ENCODE results near the gene MST1.
A peak's percentile ranks its signal among the peaks of the same experiment; 100 is the strongest.

The MST1 gene

DNA sequence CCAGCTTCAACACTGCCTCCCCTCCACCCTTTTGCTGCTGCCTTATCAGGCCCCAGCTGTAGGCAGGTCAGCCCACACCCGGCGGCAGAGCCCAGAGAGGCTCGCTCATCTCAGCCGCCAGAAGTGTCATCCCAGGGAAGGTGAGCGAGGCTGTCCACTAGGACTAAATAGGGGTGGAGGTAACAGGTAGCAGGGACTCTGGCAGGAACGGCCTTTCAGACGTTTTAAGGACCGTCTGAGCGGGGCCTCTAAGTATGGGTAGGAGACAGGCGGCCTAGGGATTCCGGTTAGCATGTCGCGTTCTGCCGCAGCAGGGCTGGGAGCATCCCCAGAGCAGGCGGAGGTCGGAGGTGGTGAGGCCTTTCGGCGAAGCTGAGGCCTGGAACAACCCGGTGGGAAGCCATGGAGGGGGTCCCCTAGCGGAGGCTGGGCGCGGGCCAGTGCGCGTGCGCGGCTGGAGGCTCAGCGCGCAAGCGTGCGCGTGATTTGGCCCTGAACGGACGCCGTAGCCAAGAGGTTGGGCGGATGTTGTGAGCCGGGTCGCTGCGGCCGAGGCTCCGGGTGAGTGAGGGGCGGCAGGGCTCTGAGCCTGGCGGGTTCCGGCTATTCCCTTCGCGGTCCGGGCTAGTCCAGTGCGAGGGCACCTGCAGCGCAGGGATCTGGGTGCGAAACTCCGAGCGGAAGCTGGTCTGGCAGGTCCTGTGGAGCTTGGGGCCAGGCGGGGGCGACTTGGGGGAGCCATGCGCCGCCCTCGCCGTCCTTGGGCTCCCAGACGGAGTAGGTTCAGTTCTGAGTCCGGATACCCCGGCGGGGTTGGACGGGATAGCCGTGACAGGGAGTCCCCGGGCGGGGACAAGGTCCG, at the start of gene MST1, which contains the start of gene RNF123:
Gene MST1, minus strand, starts transcription at position 429 of the 862 bp plus-strand sequence. CDS start 783 bp downstream, outside the sequence.
Gene RNF123, plus strand, starts transcription at position 512 of the 862 bp plus-strand sequence. CDS start 1,609 bp downstream, outside the sequence.
- peak; percentile 94 for DNase-seq (ENCODE audit: extremely low read depth, insufficient read length)
- peaks cover under 1% of the 10 kb centered on the region; the same call in 1 of the 2 replicates for H3K36me3 ChIP-seq (ENCODE audit: control insufficient read depth, insufficient read depth, low read length)
- H3K27me3 ChIP-seq (replicated peaks; ENCODE audit: control insufficient read depth, insufficient read depth, low read length) = no peaks in the 10 kb centered on the region
- TF ChIP-seq, protein P1, sequence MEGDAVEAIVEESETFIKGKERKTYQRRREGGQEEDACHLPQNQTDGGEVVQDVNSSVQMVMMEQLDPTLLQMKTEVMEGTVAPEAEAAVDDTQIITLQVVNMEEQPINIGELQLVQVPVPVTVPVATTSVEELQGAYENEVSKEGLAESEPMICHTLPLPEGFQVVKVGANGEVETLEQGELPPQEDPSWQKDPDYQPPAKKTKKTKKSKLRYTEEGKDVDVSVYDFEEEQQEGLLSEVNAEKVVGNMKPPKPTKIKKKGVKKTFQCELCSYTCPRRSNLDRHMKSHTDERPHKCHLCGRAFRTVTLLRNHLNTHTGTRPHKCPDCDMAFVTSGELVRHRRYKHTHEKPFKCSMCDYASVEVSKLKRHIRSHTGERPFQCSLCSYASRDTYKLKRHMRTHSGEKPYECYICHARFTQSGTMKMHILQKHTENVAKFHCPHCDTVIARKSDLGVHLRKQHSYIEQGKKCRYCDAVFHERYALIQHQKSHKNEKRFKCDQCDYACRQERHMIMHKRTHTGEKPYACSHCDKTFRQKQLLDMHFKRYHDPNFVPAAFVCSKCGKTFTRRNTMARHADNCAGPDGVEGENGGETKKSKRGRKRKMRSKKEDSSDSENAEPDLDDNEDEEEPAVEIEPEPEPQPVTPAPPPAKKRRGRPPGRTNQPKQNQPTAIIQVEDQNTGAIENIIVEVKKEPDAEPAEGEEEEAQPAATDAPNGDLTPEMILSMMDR (IDR thresholded peaks at IDR 0.05; ENCODE audit: insufficient read depth, low read length, poor library complexity, severe bottlenecking) = peak; percentile 53
- peak within 1 kb of the TSS; percentile 90 for H3K4me3 ChIP-seq (replicated peaks; ENCODE audit: low read depth, low read length)

- H3K27me3 ChIP-seq (replicated peaks; ENCODE audit: control insufficient read depth, insufficient read depth, low read length) = no peaks in the 10 kb centered on the region
- TF ChIP-seq, protein P1 (IDR thresholded peaks at IDR 0.05; ENCODE audit: insufficient read depth, low read length, poor library complexity, severe bottlenecking) = no peak
- H3K4me3 ChIP-seq (replicated peaks; ENCODE audit: low read depth, low read length) = no peak overlapping the region
- no peak for DNase-seq (ENCODE audit: extremely low read depth, insufficient read length)
- peaks cover 8% of the 10 kb centered on the region for H3K36me3 ChIP-seq (ENCODE audit: control insufficient read depth, insufficient read depth, low read length)
Measured at GRCh38 chr3:49738067-49738713, 48.9 kb upstream of the MST1 start.

DNA sequence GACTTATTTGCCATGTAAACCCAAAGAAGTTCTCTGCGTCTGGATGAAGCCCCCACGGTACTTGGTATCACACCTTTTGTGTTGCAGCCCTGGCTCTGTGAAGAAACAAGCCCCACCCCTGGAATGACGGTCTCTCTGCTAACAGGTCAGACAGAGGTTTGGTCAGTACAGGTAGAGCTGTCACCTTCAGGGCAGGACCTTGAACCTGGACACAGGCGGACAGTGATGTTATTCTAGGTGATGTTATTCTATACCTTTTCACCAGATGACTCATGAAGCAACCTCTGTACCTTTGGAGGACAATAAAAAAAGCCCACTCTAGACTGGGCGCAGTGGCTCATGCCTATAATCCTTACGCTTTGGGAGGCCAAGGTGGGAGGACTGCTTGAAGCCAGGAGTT, 45.5 kb upstream of the MST1 start:
- Histone ChIP-seq H3K4me3 (replicated peaks; ENCODE audit: low read depth, low read length) (no peak overlapping the region), H3K27me3 (replicated peaks; ENCODE audit: control insufficient read depth, insufficient read depth, low read length) (no peaks in the 10 kb centered on the region), H3K36me3 (ENCODE audit: control insufficient read depth, insufficient read depth, low read length) (peaks cover 15% of the 10 kb centered on the region)
- TF ChIP-seq, protein P1 (IDR thresholded peaks at IDR 0.05; ENCODE audit: insufficient read depth, low read length, poor library complexity, severe bottlenecking) = no peak
- DNase-seq (ENCODE audit: extremely low read depth, insufficient read length) = no peak

- H3K27me3 ChIP-seq (replicated peaks; ENCODE audit: control insufficient read depth, insufficient read depth, low read length) = no peaks in the 10 kb centered on the region
- TF ChIP-seq, protein P1 (IDR thresholded peaks at IDR 0.05; ENCODE audit: insufficient read depth, low read length, poor library complexity, severe bottlenecking) = no peak
- peaks cover 15% of the 10 kb centered on the region for H3K36me3 ChIP-seq (ENCODE audit: control insufficient read depth, insufficient read depth, low read length)
- no peak for DNase-seq (ENCODE audit: extremely low read depth, insufficient read length)
- no peak overlapping the region for H3K4me3 ChIP-seq (replicated peaks; ENCODE audit: low read depth, low read length)
Measured at GRCh38 chr3:49733551-49733950, 44.3 kb upstream of the MST1 start.

GRCh38 chr3:49732597-49732996, 43.3 kb upstream of the MST1 start:
- Histone ChIP-seq H3K4me3 (replicated peaks; ENCODE audit: low read depth, low read length) (no peak overlapping the region), H3K36me3 (ENCODE audit: control insufficient read depth, insufficient read depth, low read length) (peaks cover 12% of the 10 kb centered on the region), H3K27me3 (replicated peaks; ENCODE audit: control insufficient read depth, insufficient read depth, low read length) (no peaks in the 10 kb centered on the region)
- DNase-seq (ENCODE audit: extremely low read depth, insufficient read length) = no peak
- TF ChIP-seq, protein P1 (IDR thresholded peaks at IDR 0.05; ENCODE audit: insufficient read depth, low read length, poor library complexity, severe bottlenecking) = no peak

Data from GM06990 (cell line).